ENCODE measurements around the gene SMCP.

DNA sequence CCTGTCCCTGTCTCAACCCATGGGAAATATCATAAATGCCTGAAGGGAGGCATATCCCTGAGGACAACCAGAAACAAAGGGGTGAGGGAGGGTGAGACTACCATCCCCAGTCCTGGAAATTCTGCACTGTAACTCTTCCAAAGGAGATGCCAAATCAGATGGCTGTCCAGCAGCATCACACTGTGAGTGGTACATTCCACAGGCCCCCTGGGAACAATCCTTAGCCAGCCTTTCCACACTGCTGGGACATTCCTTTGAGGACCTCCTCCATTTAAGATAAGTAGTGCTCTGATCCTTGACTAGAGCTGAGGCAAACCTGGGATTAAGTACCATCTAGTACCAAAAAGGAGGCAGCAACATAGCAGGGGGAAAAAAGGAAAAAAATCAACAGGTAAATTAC lies 40.9 kb downstream of the SMCP start:
- TF ChIP-seq, protein P1, sequence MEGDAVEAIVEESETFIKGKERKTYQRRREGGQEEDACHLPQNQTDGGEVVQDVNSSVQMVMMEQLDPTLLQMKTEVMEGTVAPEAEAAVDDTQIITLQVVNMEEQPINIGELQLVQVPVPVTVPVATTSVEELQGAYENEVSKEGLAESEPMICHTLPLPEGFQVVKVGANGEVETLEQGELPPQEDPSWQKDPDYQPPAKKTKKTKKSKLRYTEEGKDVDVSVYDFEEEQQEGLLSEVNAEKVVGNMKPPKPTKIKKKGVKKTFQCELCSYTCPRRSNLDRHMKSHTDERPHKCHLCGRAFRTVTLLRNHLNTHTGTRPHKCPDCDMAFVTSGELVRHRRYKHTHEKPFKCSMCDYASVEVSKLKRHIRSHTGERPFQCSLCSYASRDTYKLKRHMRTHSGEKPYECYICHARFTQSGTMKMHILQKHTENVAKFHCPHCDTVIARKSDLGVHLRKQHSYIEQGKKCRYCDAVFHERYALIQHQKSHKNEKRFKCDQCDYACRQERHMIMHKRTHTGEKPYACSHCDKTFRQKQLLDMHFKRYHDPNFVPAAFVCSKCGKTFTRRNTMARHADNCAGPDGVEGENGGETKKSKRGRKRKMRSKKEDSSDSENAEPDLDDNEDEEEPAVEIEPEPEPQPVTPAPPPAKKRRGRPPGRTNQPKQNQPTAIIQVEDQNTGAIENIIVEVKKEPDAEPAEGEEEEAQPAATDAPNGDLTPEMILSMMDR (IDR thresholded peaks at IDR 0.05) = no peak
- no peak for TF ChIP-seq EZH2 (IDR thresholded peaks at IDR 0.05; ENCODE audit: borderline replicate concordance, insufficient read depth, low read depth, low read length, poor library complexity, severe bottlenecking)
